K562 (cell line): ENCODE results near the gene LRIT1. TPM values are rescaled to one million over a fixed set of nuclear protein-coding genes. Genes with fewer than 3 reads are reported as not detected.
"Not testable (repeated sequence)": the region's sequence is repeated elsewhere in the genome, so short reads cannot be mapped to it uniquely, and the experiment has no call there.

ENCODE experiments used
- ATF1 ChIP-seq, 2 experiments: fragments of 450-650 bp in 1 of 2; IDR thresholded peaks; 2 replicates each; pipeline ENCODE4 v1.6.1; 2016; ENCODE audit warnings: missing compliant biosample characterization in 1 of 2, missing genetic modification characterization in 1 of 2
- CEBPB ChIP-seq: fragments of 450-650 bp; IDR thresholded peaks from 2 replicates; pipeline ENCODE4 v1.6.1; 2016; ENCODE audit warnings: missing genetic modification characterization, missing compliant biosample characterization
- CEBPG ChIP-seq, 3 experiments: fragments of 200-800 bp in 1 of 3; sonication (Bioruptor generic) in 1 of 3; sonication (generic) in 1 of 3; formaldehyde crosslinking in 1 of 3; IDR thresholded peaks in 2 of 3; conservative IDR thresholded peaks in 1 of 3; 2 replicates each; pipeline versions ENCODE4 v1.6.1 to v1.8.0; 2016 to 2022; ENCODE audit warnings: missing compliant biosample characterization in 2 of 3, missing genetic modification characterization in 2 of 3, mild to moderate bottlenecking in 1 of 3, missing genetic modification reagents in 1 of 3
- CXXC5 ChIP-seq: fragments of 250-450 bp; sonication (Bioruptor Pico); IDR thresholded peaks from 2 replicates; pipeline ENCODE4 v1.8.0; 2022; ENCODE audit warnings: inconsistent platforms, mild to moderate bottlenecking, moderate library complexity
- EGR1 ChIP-seq: fragments of 450-650 bp; conservative IDR thresholded peaks from 2 replicates; pipeline ENCODE4 v1.6.1; 2017; ENCODE audit warnings: mild to moderate bottlenecking
- EP400 ChIP-seq: fragments of 450-650 bp; IDR thresholded peaks from 2 replicates; pipeline ENCODE4 v1.6.1; 2017; ENCODE audit warnings: antibody characterized with exemption, mild to moderate bottlenecking, moderate library complexity
- FOXK2 ChIP-seq, 2 experiments: fragments of 450-650 bp; IDR thresholded peaks in 1 of 2; conservative IDR thresholded peaks in 1 of 2; 2 replicates each; pipeline ENCODE4 v1.6.1; 2016; ENCODE audit warnings: low read depth in 2 of 2, mild to moderate bottlenecking in 1 of 2
- HDAC1 ChIP-seq, 2 experiments: fragments of 450-650 bp; IDR thresholded peaks; 2 replicates each; pipeline ENCODE4 v1.6.1; 2016 to 2017; ENCODE audit warnings: inconsistent platforms in 1 of 2, mild to moderate bottlenecking in 1 of 2, moderate library complexity in 1 of 2
- SP1 ChIP-seq: sonication (generic); formaldehyde crosslinking; IDR thresholded peaks from 2 replicates; pipeline ENCODE4 v1.8.1; 2022; ENCODE audit warnings: mild to moderate bottlenecking, missing genetic modification reagents
- polyA plus RNA-seq, 8 experiments: library from polyadenylated mRNA; depleted of rRNA in 4 of 8; stranded (reverse) in 5 of 8; unstranded in 3 of 8; fragments of >200 nt; fragmentation: Nextera tagmentation in 2 of 8; fragmentation: Illumina TruSeq in 1 of 8; extraction: Ambion mirVana in 2 of 8; extraction: Trizol in 1 of 8; gene quantifications; 2 replicates each; pipeline versions ENCODE4 v1.2.1 to v1.2.3, GENCODE V29; 2011 to 2014; ENCODE audit warnings: inconsistent platforms in 1 of 8, missing spikeins in 1 of 8
- total RNA-seq, 7 experiments: library from RNA; depleted of rRNA in 6 of 7; stranded (reverse); fragments of >200 nt in 6 of 7; fragmentation: Illumina TruSeq in 2 of 7; extraction: Trizol in 2 of 7; gene quantifications; 2 replicates each; pipeline versions ENCODE4 v1.2.1 to v1.2.3, GENCODE V29; 2011 to 2021; ENCODE audit warnings: low replicate concordance in 1 of 7
- TF ChIP-seq, protein P1 (sequence below): fragments of 450-650 bp; conservative IDR thresholded peaks from 2 replicates; pipeline ENCODE4 v1.6.1; 2016; ENCODE audit warnings: missing genetic modification characterization, low read depth, mild to moderate bottlenecking, missing compliant biosample characterization, moderate library complexity

The LRIT1 gene
- total and polyA plus RNA-seq, 9 of the 15 experiments (the other 6 are each of a cell fraction or from before 2014, with no cell fraction given), result not detected

DNA sequence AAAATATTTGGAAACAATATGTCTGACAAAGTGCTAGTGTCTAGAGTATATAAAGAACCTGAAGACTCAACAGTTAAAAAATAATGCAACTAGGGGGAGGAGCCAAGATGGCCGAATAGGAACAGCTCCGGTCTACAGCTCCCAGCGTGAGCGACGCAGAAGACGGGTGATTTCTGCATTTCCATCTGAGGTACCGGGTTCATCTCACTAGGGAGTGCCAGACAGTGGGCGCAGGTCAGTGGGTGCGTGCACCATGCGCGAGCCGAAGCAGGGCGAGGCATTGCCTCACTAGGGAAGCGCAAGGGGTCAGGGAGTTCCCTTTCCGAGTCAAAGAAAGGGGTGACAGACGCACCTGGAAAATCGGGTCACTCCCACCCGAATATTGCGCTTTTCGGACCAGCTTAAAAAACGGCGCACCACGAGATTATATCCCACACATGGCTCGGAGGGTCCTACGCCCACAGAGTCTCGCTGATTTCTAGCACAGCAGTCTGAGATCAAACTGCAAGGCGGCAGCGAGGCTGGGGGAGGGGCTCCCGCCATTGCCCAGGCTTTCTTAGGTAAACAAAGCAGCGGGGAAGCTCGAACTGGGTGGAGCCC is 38.6 kb upstream of the LRIT1 start (continued):
- not testable (repeated sequence) for TF ChIP-seq CEBPG, ATF1 (CRISPR knock-in tag; IDR thresholded peaks at IDR 0.05)
- TF ChIP-seq CEBPG (tag; conservative IDR thresholded peaks at IDR 0.05 in 1 of 2, IDR thresholded peaks at IDR 0.05 in 1 of 2) (peak in 1 of 2 experiments; percentile 69; a peak in 2 of 4 replicates), EP400 (peak; percentile 78), CXXC5 (peak; percentile 70), EGR1 (0 out of 2 replicates have a peak, but pooled peaks have one; percentile 26), FOXK2 (conservative IDR thresholded peaks at IDR 0.05 in 1 of 2, IDR thresholded peaks at IDR 0.05 in 1 of 2; ENCODE audit: low read depth in 2 of 2) (peak; percentile 89 to 92), ATF1 (tag; IDR thresholded peaks at IDR 0.05) (peak; percentile 66), SP1 (CRISPR knock-in tag) (0 out of 2 replicates have a peak, but pooled peaks have one; percentile 20), HDAC1 (IDR thresholded peaks at IDR 0.05) (peak in 1 of 2 experiments; percentile 57; a peak in 2 of 4 replicates), CEBPB (tag) (peak; percentile 64)
- TF ChIP-seq, protein P1, sequence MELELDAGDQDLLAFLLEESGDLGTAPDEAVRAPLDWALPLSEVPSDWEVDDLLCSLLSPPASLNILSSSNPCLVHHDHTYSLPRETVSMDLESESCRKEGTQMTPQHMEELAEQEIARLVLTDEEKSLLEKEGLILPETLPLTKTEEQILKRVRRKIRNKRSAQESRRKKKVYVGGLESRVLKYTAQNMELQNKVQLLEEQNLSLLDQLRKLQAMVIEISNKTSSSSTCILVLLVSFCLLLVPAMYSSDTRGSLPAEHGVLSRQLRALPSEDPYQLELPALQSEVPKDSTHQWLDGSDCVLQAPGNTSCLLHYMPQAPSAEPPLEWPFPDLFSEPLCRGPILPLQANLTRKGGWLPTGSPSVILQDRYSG, result 0 out of 2 replicates have a peak, but pooled peaks have one; percentile 28
